NCI-H146 treated with DMSO at 0.1 percent for 48 hours (cell line): Measurements from ENCODE around the gene TLE2.

ENCODE experiments used
- DNase-seq: peaks from one replicate; lab custom pipeline; 2025; ENCODE audit not compliant: unreplicated experiment; lab: John Stamatoyannopoulos, UW

The TLE2 gene

GRCh38 chr19:2962018-2962670 is 66.9 kb downstream of the TLE2 start:
- DNase-seq = peak; percentile 61

- no peak for DNase-seq
Measured at GRCh38 chr19:2960120-2960519, 69.0 kb downstream of the TLE2 start.

GRCh38 chr19:2957160-2957559 is 71.9 kb downstream of the TLE2 start:
- no peak for DNase-seq

GRCh38 chr19:2952953-2953481 is 76.1 kb downstream of the TLE2 start:
- DNase-seq = no peak

GRCh38 chr19:2950286-2951124 is 78.6 kb downstream of the TLE2 start:
- peak; percentile 92 for DNase-seq

GRCh38 chr19:2949939-2950285 is 79.2 kb downstream of the TLE2 start:
- DNase-seq = peak; percentile 46
